GM12865 (cell line): ENCODE results near the gene CHKA.
A peak's percentile ranks its signal among the peaks of the same experiment; 100 is the strongest.

Source experiments
- DNase-seq: peaks from one replicate; pipeline ENCODE4 v3.0.0; 2010; ENCODE audit warnings: low read depth
- H3K4me3 ChIP-seq: 2 replicates; pipeline ENCODE4 v1.5.1; 2011; ENCODE audit warnings: mild to moderate bottlenecking, low read depth, low read length, control low read depth
- TF ChIP-seq, protein P1 (sequence below): IDR thresholded peaks from 2 replicates; pipeline ENCODE4 v1.5.1; 2011; ENCODE audit warnings: low read length, control low read depth, low read depth, inconsistent platforms; ENCODE audit not compliant: insufficient read depth; ENCODE audit errors: missing control alignments

CHKA gene

DNA sequence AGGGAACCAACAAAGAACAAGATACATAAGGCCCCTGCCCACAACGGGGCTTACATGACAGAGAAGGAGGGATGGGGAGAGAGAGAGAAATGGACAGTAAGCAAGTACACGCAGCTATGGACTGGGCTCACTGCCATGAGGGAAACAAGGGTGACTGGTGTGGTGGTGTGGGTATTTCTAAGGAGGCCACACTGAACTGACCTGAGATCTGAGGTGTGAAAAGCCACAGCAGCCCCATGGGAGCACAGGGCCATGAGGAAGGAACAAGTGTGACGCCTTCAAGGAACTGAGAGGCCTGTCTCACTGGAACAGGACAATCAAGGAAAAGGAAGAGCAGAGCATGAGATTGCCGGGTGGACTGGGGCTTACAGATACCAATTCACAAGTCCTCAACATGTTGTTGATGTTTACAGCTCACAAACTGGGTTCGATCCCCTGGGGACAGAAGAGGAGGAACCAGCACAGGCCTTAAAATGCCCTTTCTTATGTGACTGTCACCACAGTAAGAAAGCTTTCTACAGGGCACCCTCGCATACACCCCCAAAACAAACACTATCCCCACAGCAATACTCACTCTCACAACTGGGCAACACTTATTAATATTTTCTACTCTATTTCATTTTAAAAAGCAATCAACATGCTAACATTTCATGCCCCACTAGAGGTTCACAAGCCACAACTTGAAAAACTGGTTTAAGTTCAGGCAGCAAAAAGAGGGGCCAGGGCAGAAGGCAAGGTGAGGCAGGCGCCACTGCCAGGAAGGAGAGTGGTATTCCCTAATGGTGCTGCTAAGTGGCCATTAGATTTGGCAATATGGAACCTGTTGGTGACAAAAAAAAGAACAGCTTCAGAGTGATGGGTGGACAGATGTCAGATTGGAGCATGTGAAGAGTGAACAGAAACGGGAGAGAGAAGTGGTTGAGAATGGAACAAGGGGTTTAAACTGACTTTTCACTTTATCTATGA, 43.3 kb downstream of the CHKA start:
- TF ChIP-seq, protein P1, sequence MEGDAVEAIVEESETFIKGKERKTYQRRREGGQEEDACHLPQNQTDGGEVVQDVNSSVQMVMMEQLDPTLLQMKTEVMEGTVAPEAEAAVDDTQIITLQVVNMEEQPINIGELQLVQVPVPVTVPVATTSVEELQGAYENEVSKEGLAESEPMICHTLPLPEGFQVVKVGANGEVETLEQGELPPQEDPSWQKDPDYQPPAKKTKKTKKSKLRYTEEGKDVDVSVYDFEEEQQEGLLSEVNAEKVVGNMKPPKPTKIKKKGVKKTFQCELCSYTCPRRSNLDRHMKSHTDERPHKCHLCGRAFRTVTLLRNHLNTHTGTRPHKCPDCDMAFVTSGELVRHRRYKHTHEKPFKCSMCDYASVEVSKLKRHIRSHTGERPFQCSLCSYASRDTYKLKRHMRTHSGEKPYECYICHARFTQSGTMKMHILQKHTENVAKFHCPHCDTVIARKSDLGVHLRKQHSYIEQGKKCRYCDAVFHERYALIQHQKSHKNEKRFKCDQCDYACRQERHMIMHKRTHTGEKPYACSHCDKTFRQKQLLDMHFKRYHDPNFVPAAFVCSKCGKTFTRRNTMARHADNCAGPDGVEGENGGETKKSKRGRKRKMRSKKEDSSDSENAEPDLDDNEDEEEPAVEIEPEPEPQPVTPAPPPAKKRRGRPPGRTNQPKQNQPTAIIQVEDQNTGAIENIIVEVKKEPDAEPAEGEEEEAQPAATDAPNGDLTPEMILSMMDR, result no peak
- peak; percentile 61 for DNase-seq
- H3K4me3 ChIP-seq, result no peak overlapping the region

DNA sequence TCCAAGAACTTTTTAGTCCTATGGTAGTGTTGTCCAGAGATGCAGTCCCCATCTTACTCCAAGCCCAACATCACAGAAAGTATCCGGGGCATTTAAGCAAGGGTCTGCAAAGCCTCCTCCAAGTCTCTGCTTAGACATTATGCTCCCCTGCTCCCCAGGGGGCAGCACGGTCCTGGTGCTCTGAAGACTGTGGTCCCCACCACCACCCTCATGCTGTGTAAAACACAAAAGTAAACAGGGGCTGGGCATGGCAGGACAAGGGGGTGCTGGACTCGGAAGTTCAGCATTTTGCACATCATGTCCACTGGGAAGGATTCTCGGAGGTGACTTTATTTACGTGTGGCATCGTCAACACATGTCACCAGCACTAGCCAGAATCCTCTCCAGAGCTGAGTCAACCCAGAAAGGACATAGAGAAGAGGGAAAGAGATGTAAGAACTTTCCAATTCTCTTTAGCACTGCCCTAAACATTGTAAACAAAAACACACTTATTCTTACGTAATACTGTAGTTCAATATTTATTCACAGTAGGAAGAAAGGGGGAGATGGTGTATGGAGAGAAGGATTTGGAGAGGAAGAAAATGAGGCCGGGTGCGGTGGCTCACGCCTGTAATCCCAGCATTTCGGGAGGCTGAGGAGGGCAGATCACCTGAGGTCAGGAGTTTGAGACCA, 44.7 kb downstream of the CHKA start:
- TF ChIP-seq, protein P1, result no peak
- no peak overlapping the region for H3K4me3 ChIP-seq
- DNase-seq, result peak; percentile 11

GRCh38 chr11:68074584-68075352, 46.4 kb downstream of the CHKA start:
- TF ChIP-seq, protein P1, result no peak
- no peak overlapping the region for H3K4me3 ChIP-seq
- no peak for DNase-seq

DNA sequence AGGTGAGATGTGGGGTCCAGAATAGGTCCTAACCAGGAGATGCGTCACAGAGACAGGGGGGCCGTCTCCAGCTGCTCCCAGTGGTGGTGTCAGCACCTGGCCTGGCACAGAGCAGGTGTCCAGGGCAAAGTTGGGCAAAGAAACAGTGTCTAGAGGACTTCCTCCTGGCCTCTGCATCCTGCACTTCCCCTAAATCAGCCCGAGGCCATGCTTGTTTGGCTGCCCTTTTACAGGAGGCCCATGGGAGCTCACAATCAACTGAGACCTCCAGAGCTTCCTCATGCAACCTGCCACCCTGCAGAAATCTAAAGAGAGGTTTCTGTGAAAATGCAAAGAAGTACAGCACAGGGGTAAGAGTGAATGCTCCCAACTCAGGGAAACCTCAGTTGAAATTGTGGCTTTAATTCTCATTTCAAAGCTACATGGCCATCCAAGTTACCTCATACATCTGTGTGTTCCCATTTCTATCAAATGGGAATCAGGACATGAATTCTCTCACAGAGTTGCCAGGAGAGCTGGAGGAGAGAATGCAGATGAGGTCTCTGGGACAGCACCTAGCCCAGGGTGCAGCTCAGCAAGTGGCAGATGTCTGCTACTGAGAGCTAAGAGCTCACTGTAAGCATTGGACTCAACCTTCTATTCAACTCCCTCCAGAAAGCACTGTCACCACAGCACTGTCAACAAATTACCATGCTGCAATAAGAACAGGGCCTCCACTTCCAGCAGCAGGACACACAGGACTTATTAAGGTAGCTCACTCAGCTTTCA, 49.7 kb downstream of the CHKA start:
- DNase-seq, result no peak
- TF ChIP-seq, protein P1, result no peak

GRCh38 chr11:68067991-68068390, 53.2 kb downstream of the CHKA start:
- no peak for DNase-seq

More for the DNA sequence above, 49.7 kb downstream of the CHKA start:
- no peak overlapping the region for H3K4me3 ChIP-seq

More at GRCh38 chr11:68067991-68068390, 53.2 kb downstream of the CHKA start:
- no peak overlapping the region for H3K4me3 ChIP-seq
- TF ChIP-seq, protein P1, result no peak
